Heart left ventricle (tissue), 13 donors: Measurements from ENCODE around the gene TRAIP.

Source experiments
- CTCF ChIP-seq, 12 donors: fragments of 200-600 bp; sonication (generic) in 4 of 12; IDR thresholded peaks; one replicate each; pipeline versions ENCODE4 v1.5.0 to v1.8.0; 2018 to 2022; ENCODE audit warnings: antibody characterized with exemption in 12 of 12, mild to moderate bottlenecking in 5 of 12
- POLR2A ChIP-seq, 2 donors: fragments of 450-650 bp; IDR thresholded peaks; one replicate each; pipeline ENCODE4 v1.6.1; 2017; ENCODE audit warnings: antibody characterized with exemption in 2 of 2, mild to moderate bottlenecking in 2 of 2, moderate library complexity in 2 of 2
- donor health status: ischemic (EF 13 %, LVEDD 7.1; RV severe dilation, severe dysfunction).
- donor health status: DM: no; HTN: yes; CAD: no.
- donor health status: DM: no; HTN: no; CAD: no.
- donor health status: ischemic (EF 25% LVEDD 6.9; RV normal size, moderate dysfunction).
- donor health status: ischemic (EF 25% LVEDD 5.7; RV mildly dilated, moderate dysfunction).
- donor health status: ischemic (EF 35%, LVEDD 5.7; RV mildly dilated, moderate dysfunction).
- donor health status: nonischemic (EF 11% LVEDD 7.7; RV severe dilation, severe dysfunction).
- donor health status: DM: yes; HTN: yes; CAD: no.
- donor health status: PGD.
- donor health status: ischemic (EF 29% LVEDD 5.4; RV normal size, mild dysfunction).
- donor health status: nonischemic (EF 23%, LVEDD 6.1; RV moderate dilation, normal function).

- no peak for TF ChIP-seq POLR2A (IDR thresholded peaks at IDR 0.05)
- no peak for TF ChIP-seq CTCF (IDR thresholded peaks at IDR 0.05)
Observed at GRCh38 chr3:49880581-49881315, 24.4 kb upstream of the TRAIP start.
